Posterior cingulate gyrus (tissue), 11 donors: ENCODE results near the gene PDHB.
A peak's percentile ranks its signal among the peaks of the same experiment; 100 is the strongest.

Source experiments
- DNase-seq, 10 donors: peaks; one replicate each; pipeline versions ENCODE4 v3.0.0 to v3.0.0-alpha.2; 2020 to 2021; ENCODE audit warnings: mixed read lengths in 3 of 10
- intact Hi-C: fragments of 100-400 bp; cut with DNase I; formaldehyde crosslinking; loops from one replicate; pipeline ENCODE4 v1.15.1; 2023

PDHB gene

GRCh38 chr3:58411851-58412830 is 21.5 kb downstream of the PDHB start:
- no peak for DNase-seq
- intact Hi-C loops: loop anchor here (10.0 kb wide), 2 partner anchors 123 to 227 kb away; partner anchors contain the start of gene ACOX2

GRCh38 chr3:58411036-58411435 is 22.6 kb downstream of the PDHB start:
- intact Hi-C loops: loop anchor here (10.0 kb wide), 2 partner anchors 124 to 226 kb away; partner anchors contain the start of gene ACOX2
- peak in 1 of 10 donors; percentile 51 for DNase-seq

- DNase-seq: no peak
- intact Hi-C loops: loop anchor here (10.0 kb wide), 2 partner anchors 125 to 225 kb away; partner anchors contain the start of gene ACOX2
Observed at GRCh38 chr3:58409663-58410062, 24.0 kb downstream of the PDHB start.

GRCh38 chr3:58408906-58409305 is 24.7 kb downstream of the PDHB start:
- DNase-seq: peak in 1 of 10 donors; percentile 45
- intact Hi-C loops: no loop called here

- intact Hi-C loops: no loop called here
- DNase-seq: no peak
Observed at GRCh38 chr3:58404396-58404795, 29.2 kb downstream of the PDHB start.

- intact Hi-C loops: no loop called here
- DNase-seq: no peak
Observed at GRCh38 chr3:58403513-58404109, 30.0 kb downstream of the PDHB start.

GRCh38 chr3:58398669-58399333 is 34.8 kb downstream of the PDHB start:
- DNase-seq: peak in 5 of 10 donors; percentile 32 to 90 (median 42)
- intact Hi-C loops: no loop called here

- intact Hi-C loops: no loop called here
- DNase-seq: peak in 1 of 10 donors; percentile 55
Observed at GRCh38 chr3:58394339-58394738, 39.3 kb downstream of the PDHB start.

- intact Hi-C loops: no loop called here
- no peak for DNase-seq
Observed at GRCh38 chr3:58392181-58392580, 41.5 kb downstream of the PDHB start.

- DNase-seq: no peak
- intact Hi-C loops: no loop called here
Observed at GRCh38 chr3:58391156-58391865, 42.3 kb downstream of the PDHB start.

- intact Hi-C loops: loop anchor here (10.0 kb wide), 1 partner anchor 54 kb away; the partner anchor contains the start of gene PXK
- no peak for DNase-seq
Observed at GRCh38 chr3:58388550-58389091, 45.0 kb downstream of the PDHB start.

- no peak for DNase-seq
- intact Hi-C loops: loop anchor here (10.0 kb wide), 1 partner anchor 53 kb away; the partner anchor contains the start of gene PXK
Observed at GRCh38 chr3:58387650-58388546, 45.7 kb downstream of the PDHB start.

- peak; percentile 51 to 95 (median 80) for DNase-seq
- intact Hi-C loops: loop anchor here (10.0 kb wide), 1 partner anchor 52 kb away; the partner anchor contains the start of gene PXK
Observed at GRCh38 chr3:58386626-58387365, 46.8 kb downstream of the PDHB start.

- intact Hi-C loops: loop anchor here (10.0 kb wide), 1 partner anchor 50 kb away; the partner anchor contains the start of gene PXK
- peak in 1 of 10 donors; percentile 46 for DNase-seq
Observed at GRCh38 chr3:58384381-58385090, 49.1 kb downstream of the PDHB start.

- DNase-seq: no peak
- intact Hi-C loops: loop anchor here (10.0 kb wide), 1 partner anchor 49 kb away; the partner anchor contains the start of gene PXK
Observed at GRCh38 chr3:58383904-58384303, 49.7 kb downstream of the PDHB start.

GRCh38 chr3:58383476-58383875 is 50.2 kb downstream of the PDHB start:
- DNase-seq: no peak
- intact Hi-C loops: loop anchor here (10.0 kb wide), 1 partner anchor 49 kb away; the partner anchor contains the start of gene PXK
